HUES64 (cell line): ENCODE data around the gene CSAD. TPM values are rescaled to one million over a fixed set of nuclear protein-coding genes. Genes with fewer than 3 reads are reported as not detected.

Experiments
- H3K27ac ChIP-seq: 2 replicates; pipeline ENCODE4 v1.7.0; 2013; ENCODE audit warnings: low read depth, low read length, inconsistent platforms
- H3K27me3 ChIP-seq: 2 replicates; pipeline ENCODE4 v1.6.1; 2013; ENCODE audit warnings: mild to moderate bottlenecking, low read length; ENCODE audit not compliant: insufficient read depth
- H3K36me3 ChIP-seq: 2 replicates; pipeline ENCODE4 v1.6.1; 2013; ENCODE audit warnings: mild to moderate bottlenecking, low read length; ENCODE audit not compliant: insufficient read depth
- H3K4me1 ChIP-seq: 2 replicates; pipeline ENCODE4 v1.6.1; 2013; ENCODE audit warnings: mild to moderate bottlenecking, low read length, moderate library complexity; ENCODE audit not compliant: insufficient read depth
- H3K4me3 ChIP-seq: 2 replicates; pipeline ENCODE4 v1.5.1; 2013; ENCODE audit warnings: mild to moderate bottlenecking, low read length, moderate library complexity
- H3K9ac ChIP-seq: 2 replicates; pipeline ENCODE4 v1.6.1; 2013; ENCODE audit warnings: mild to moderate bottlenecking, low read depth, low read length
- H3K9me3 ChIP-seq: 2 replicates; pipeline ENCODE4 v1.6.1; 2013; ENCODE audit warnings: low read depth, low read length; ENCODE audit not compliant: insufficient read depth
- WGBS: fragments of 150-250, 120-280 bp; methylation state at CpG from one replicate; pipeline ENCODE4 v1.1.7; 2013; ENCODE audit warnings: missing lambda C conversion rate; 5-methylcytosine and 5-hydroxymethylcytosine counted together
- polyA plus RNA-seq, 2 experiments: library from polyadenylated mRNA; stranded (reverse); fragments of 50-300 nt; gene quantifications; one replicate each; pipeline ENCODE4 v1.2.3, GENCODE V29; 2013

The CSAD gene, protein sequence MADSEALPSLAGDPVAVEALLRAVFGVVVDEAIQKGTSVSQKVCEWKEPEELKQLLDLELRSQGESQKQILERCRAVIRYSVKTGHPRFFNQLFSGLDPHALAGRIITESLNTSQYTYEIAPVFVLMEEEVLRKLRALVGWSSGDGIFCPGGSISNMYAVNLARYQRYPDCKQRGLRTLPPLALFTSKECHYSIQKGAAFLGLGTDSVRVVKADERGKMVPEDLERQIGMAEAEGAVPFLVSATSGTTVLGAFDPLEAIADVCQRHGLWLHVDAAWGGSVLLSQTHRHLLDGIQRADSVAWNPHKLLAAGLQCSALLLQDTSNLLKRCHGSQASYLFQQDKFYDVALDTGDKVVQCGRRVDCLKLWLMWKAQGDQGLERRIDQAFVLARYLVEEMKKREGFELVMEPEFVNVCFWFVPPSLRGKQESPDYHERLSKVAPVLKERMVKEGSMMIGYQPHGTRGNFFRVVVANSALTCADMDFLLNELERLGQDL
- 4.9 TPM for polyA plus RNA-seq (2013, experiment 1 of 2)
- polyA plus RNA-seq (2013, experiment 2 of 2), result 5.6 TPM

DNA sequence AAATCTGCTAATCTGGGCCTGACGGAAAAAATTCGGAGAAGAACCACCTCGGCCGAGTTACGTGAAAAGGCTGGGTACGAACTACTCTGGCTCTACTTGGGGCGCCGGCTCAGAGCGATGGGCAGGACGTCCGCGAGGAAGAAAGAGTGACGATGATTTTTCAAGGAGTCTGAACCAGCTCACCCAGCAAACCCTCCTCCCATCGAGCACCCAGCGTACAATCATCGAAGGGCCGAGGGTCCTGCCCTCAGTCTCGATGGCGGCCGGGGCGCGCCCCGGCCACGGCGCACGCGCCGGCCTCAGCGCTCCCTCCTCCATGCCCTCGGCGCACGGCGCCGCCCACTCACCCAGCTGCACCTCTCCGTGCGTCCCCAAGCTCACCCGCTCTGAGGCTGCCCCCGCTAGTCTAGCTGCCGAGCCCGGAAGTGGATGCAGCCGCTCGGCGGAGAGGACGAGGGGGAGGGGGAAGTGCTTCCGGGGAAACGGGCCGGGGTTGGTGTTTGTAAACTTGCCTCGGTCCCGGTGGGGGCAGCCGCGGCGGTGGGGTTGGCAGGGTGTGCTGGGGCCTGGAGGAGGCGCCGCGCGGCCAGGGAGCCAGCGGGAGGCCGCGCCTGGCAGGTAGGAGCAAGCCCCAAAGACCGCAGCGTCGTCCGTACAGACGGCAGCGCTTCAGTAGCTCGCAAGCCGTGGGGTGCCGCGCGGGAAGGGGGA, at the start of gene CSAD, which contains the start of gene ZNF740:
Gene CSAD (minus strand): TSS at position 706 of the 711 bp plus-strand sequence. CDS start 7,455 bp downstream, outside the sequence.
Gene ZNF740 (plus strand): TSS at position 503 of the 711 bp plus-strand sequence. CDS start 1,262 bp downstream, outside the sequence.
- Histone ChIP-seq H3K4me3 (peak within 1 kb of the TSS; percentile 89), H3K9ac (peak within 1 kb of the TSS; percentile 92), H3K4me1 (peaks cover 16% of the 10 kb centered on the region), H3K36me3 (peaks cover 35% of the 10 kb centered on the region), H3K27ac (peak within 1 kb of the TSS; percentile 98), H3K27me3 (peaks cover 43% of the 10 kb centered on the region), H3K9me3 (no peaks in the 10 kb centered on the region)
- under 1% methylated on average over 70 of the region's 70 CpGs for WGBS

DNA sequence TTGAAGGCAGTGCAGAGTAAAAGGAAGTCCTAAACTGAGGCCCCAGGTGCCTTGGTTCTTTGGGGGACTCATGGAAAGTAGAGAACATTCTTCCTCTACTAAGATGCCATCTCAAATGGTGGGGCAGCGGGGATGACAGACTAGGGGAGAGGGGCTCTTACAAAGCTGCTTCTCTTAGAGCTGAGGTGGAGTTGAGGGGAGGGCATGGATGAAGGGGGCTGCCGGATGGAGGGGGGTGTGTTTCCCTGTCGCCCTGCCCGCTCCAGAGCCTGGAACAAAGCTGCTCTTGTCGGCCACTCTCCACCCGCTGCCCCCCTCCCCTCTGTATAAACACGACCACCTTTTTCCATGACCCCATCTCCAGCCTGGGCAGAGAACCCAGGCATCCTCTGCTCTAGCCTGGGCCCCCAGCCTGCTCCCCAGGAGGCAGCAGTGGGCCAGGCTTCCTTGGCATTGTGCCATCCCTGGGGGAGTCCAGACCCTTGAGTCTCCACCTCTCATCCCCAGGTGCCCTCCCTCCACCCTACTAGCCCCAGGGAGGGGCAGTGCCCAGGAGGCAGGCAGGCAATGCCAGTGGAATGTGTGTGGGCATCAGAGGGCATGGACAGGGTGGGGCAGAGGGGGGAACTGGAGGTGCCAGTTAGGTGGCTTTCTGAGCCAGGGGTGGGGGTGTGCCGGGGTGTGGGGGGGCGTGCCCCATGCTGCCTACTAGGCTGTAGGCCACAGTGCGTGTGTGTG, 49.6 kb upstream of the CSAD start:
- H3K4me3 ChIP-seq, result no peak overlapping the region
- H3K9ac ChIP-seq, result no peak overlapping the region
- no peak overlapping the region for H3K27ac ChIP-seq
- 84% methylated on average over 8 of the region's 10 CpGs for WGBS
- H3K27me3 ChIP-seq, result peaks cover 3% of the 10 kb centered on the region; the same call in 1 of the 2 replicates
- no peaks in the 10 kb centered on the region for H3K9me3 ChIP-seq
- no peaks in the 10 kb centered on the region for H3K36me3 ChIP-seq
- H3K4me1 ChIP-seq, result peaks cover 54% of the 10 kb centered on the region

DNA sequence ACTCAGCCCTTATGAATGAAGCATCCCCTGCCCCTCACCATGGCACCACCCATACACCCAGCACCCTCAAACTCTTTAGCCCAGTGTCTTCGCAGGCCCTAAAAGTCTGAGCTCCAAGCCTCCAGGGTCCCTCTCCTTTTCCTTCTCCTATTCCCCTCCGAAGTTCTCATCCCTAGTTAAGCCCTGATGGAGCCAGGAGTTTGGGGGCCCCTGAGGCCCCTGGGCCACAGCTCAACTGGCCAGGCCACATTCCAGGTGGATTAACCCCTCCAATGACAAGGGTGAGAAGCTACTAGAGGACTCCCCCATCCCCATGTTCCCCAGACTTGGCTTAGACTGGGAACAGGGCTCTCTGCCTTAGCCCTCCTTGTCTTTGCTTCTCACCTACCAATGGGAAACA, 48.7 kb upstream of the CSAD start:
- Histone ChIP-seq H3K36me3 (no peaks in the 10 kb centered on the region), H3K9me3 (no peaks in the 10 kb centered on the region), H3K9ac (no peak overlapping the region), H3K27ac (no peak overlapping the region), H3K27me3 (peaks cover 3% of the 10 kb centered on the region; the same call in 1 of the 2 replicates), H3K4me3 (no peak overlapping the region), H3K4me1 (peaks cover 54% of the 10 kb centered on the region)
- 90% methylated on average over 2 of the region's 2 CpGs for WGBS

DNA sequence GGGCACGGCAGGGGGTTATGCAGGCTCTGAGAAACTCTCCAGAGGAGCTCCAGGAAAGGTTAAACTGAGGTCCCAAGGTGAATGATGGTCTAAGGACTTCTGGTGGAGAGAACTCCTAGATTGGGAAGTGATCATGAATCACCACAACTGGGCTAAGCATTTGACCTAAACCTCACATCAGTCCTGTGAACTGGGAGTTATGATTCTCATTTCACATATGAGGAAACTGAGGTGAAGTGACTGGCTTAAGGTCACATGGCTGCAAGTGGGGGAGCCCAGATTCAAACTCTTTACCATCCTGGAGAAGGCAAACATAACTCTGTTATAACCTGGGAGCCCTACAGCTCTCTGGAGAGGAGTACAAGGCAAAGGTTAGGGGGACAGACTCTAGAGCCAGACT, 47.1 kb upstream of the CSAD start:
- H3K4me3 ChIP-seq, result no peak overlapping the region
- H3K36me3 ChIP-seq, result no peaks in the 10 kb centered on the region
- no peak overlapping the region for H3K27ac ChIP-seq
- peaks cover 53% of the 10 kb centered on the region for H3K4me1 ChIP-seq
- 90% methylated on average over 1 of the region's 1 CpG for WGBS
- H3K27me3 ChIP-seq, result peaks cover 3% of the 10 kb centered on the region; the same call in 1 of the 2 replicates
- H3K9me3 ChIP-seq, result no peaks in the 10 kb centered on the region
- H3K9ac ChIP-seq, result no peak overlapping the region

DNA sequence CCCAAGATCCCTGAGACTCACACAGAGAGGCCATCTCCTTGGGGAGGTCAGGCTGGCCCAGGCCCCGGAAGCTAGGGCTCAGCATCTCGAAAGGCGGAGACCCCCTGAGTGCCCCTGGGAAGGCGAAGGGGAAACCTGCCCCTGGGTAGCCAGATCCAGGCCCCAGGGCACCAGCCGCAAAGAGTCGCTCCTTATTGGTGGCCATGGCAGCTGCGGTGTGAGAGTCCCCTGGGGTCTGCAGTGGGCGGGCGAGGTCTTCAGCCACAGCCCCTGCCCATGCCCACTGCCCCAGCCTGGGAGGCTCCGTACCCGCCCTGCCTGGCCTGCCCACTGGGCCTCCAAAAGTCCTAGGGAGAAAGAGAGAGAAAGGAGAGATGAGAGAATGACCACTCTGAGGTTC, 46.6 kb upstream of the CSAD start:
- Histone ChIP-seq H3K9ac (no peak overlapping the region), H3K4me3 (no peak overlapping the region), H3K4me1 (peaks cover 53% of the 10 kb centered on the region), H3K9me3 (no peaks in the 10 kb centered on the region), H3K36me3 (no peaks in the 10 kb centered on the region), H3K27ac (no peak overlapping the region), H3K27me3 (peaks cover 3% of the 10 kb centered on the region; the same call in 1 of the 2 replicates)
- 90% methylated on average over 11 of the region's 11 CpGs for WGBS

DNA sequence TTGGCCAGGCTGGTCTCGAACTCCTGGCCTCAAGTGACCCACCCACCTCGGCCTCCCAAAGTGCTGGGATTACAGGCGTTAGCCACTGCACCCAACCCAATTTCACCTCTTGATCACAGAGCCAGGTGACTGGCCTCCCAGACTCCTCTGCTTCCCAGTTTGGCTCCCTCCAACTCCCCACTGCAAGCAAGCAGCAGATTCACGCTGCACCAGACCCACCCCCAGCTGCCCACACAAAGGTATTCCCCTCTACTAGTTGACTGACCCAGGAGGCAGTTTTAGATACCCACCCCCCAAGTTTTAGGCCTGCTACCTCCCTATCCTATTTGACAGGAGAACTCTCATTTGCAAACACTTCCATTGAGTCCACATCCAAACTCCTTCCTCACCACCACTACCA, 46.1 kb upstream of the CSAD start:
- no peaks in the 10 kb centered on the region for H3K9me3 ChIP-seq
- WGBS, result 93% methylated on average over 4 of the region's 4 CpGs
- no peaks in the 10 kb centered on the region for H3K36me3 ChIP-seq
- H3K4me1 ChIP-seq, result peaks cover 58% of the 10 kb centered on the region
- no peak overlapping the region for H3K4me3 ChIP-seq
- no peak overlapping the region for H3K9ac ChIP-seq
- H3K27me3 ChIP-seq, result peaks cover 3% of the 10 kb centered on the region; the same call in 1 of the 2 replicates
- H3K27ac ChIP-seq, result no peak overlapping the region

DNA sequence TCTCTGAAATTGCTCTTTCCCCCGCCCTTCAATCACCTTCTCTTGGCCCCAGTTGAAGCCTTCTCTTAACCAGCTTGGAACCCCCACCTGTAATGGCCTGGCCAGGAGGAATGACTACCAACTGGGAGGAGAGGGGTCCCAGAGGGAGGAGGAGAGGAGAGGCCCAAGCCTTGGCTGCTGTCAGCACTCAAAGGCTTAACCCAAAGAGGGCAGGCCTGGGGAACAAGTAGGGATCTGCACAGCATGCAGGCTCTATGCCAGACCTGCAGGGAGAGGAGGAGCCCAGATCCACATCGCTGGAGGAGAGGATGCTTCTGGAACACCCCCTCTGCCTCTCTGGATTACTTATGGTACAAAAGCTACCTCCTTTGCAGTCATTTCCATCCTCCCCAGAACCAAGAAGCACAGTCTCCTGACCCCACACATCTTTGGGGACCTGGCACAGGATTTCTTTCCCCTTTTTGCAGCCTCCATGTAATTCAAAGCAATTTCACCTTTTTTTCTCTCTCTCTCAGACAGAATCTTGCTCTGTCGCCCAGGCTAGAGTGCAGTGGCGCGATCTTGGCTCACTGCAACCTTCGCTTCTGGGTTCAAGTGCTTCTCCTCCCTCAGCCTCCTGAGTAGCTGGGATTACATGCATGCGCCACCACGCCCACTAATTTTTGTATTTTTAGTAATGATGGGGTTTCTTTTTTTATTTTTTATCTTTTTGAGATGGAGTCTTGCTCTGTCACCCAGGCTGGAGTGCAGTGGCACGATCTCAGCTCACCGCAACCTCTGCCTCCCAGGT, 45.1 kb upstream of the CSAD start:
- no peak overlapping the region for H3K4me3 ChIP-seq
- H3K4me1 ChIP-seq, result peaks cover 50% of the 10 kb centered on the region
- no peaks in the 10 kb centered on the region for H3K36me3 ChIP-seq
- WGBS, result 85% methylated on average over 10 of the region's 10 CpGs
- no peak overlapping the region for H3K27ac ChIP-seq
- no peaks in the 10 kb centered on the region for H3K27me3 ChIP-seq
- no peak overlapping the region for H3K9ac ChIP-seq
- no peaks in the 10 kb centered on the region for H3K9me3 ChIP-seq

DNA sequence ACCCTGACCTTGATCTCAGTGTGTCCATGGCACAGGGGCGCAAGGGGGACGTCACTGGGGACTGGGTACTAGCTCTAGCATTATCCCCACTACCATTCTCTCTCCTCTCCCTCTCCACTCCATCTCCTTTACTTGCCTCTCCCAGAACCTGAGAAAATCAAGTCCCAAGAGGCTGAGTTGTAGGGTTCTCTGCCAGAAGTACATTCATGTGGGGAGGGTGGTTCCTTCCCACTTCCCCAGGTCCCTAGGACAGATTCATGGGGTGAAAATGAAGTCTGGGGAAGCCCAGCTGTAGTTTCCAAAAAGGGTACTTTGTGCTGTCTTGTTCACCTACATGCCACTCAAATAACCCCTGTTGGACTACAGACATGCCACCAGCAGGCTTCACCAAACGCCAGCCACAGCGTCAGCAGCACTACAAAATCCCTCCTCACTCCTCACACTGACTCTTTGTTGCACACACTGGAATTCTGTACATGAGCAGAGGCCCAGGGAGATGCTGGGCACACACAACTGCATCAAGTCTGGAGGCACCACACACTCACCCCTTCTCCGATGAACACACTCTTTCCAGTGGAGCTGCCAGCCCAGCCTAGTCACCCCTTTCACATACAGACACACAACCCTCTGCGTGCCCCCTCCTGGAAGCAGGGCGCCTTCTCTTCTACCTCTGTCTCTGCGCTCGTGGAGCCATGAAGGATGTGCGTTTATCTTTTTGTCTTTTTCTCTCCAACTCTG, 44.3 kb upstream of the CSAD start:
- H3K27me3 ChIP-seq, result no peaks in the 10 kb centered on the region
- no peaks in the 10 kb centered on the region for H3K9me3 ChIP-seq
- no peak overlapping the region for H3K4me3 ChIP-seq
- H3K36me3 ChIP-seq, result no peaks in the 10 kb centered on the region
- H3K4me1 ChIP-seq, result peaks cover 49% of the 10 kb centered on the region
- no peak overlapping the region for H3K27ac ChIP-seq
- no peak overlapping the region for H3K9ac ChIP-seq
- 78% methylated on average over 10 of the region's 10 CpGs for WGBS

DNA sequence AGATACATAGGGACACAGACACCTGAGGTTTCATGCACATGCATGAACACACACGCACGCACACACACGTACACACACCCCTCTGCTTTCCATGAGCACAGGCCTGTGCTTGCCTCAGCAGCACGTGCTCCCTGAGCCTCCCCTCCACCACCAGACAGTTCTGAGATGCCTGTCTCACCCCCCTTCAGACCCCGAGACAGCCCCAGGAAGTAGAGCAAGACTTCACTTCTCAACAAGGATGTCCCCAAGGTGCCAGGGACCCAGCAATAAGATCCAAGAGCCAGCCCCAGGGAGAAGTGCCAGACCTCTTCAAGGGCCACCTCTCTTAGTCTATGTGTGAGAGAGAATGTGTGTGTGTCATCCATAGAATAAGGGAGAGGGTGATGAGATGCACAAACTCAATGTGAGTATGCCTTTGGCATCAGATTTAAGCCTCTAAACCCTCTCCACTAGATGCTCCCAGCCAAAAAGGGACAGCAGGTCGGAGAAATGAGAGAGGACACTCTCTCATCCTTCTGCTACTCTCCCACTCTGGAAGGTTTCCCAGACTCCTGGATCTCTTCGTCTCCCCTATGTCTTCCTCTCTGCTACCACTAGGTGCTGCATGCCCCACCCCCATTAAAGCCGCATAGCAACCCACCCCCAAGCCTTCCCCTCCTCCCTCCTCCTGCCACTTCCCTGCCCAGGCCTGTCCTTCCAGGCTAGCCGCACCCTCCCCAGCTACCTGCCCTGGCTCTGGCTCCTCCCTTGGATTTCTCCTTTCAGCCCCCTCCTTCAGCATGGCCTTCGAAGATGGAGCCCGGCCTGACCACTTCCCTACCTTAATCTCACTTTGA, 43.6 kb upstream of the CSAD start:
- Histone ChIP-seq H3K9me3 (no peaks in the 10 kb centered on the region), H3K9ac (0 out of 2 replicates have a peak overlapping the region, but pooled peaks have one; percentile 3), H3K27ac (no peak overlapping the region; the same call in 1 of the 2 replicates), H3K27me3 (peaks cover 7% of the 10 kb centered on the region), H3K4me1 (peaks cover 41% of the 10 kb centered on the region), H3K36me3 (no peaks in the 10 kb centered on the region), H3K4me3 (peak overlapping the region; percentile 26)
- 42% methylated on average over 11 of the region's 11 CpGs for WGBS
